GM18508 (cell line): ENCODE results near the gene ABI3BP.
A peak's percentile ranks its signal among the peaks of the same experiment; 100 is the strongest.

Experiments used
- ATAC-seq: cut with Tn5 transposase; IDR thresholded peaks from one replicate; pipeline ENCODE4 v1.9.1; 2021; ENCODE audit warnings: moderate number of reproducible peaks; ENCODE audit not compliant: insufficient read depth, unreplicated experiment

ABI3BP gene

GRCh38 chr3:100783619-100784018 is 209.6 kb downstream of the ABI3BP start:
- ATAC-seq: no peak

GRCh38 chr3:100782906-100783305 is 210.3 kb downstream of the ABI3BP start:
- ATAC-seq: no peak

GRCh38 chr3:100782348-100782747 is 210.9 kb downstream of the ABI3BP start:
- no peak for ATAC-seq

GRCh38 chr3:100781301-100781700 is 211.9 kb downstream of the ABI3BP start:
- no peak for ATAC-seq

- ATAC-seq: no peak
Measured at GRCh38 chr3:100780071-100780622, 213.1 kb downstream of the ABI3BP start.

- no peak for ATAC-seq
Measured at GRCh38 chr3:100779480-100779879, 213.7 kb downstream of the ABI3BP start.

- no peak for ATAC-seq
Measured at GRCh38 chr3:100777271-100777670, 215.9 kb downstream of the ABI3BP start.

GRCh38 chr3:100776746-100777145 is 216.5 kb downstream of the ABI3BP start:
- ATAC-seq: no peak

GRCh38 chr3:100776097-100776729 is 217.0 kb downstream of the ABI3BP start:
- ATAC-seq: no peak

GRCh38 chr3:100775669-100776068 is 217.6 kb downstream of the ABI3BP start:
- no peak for ATAC-seq

- no peak for ATAC-seq
Measured at GRCh38 chr3:100775226-100775625, 218.0 kb downstream of the ABI3BP start.

- ATAC-seq: no peak
Measured at GRCh38 chr3:100769693-100770092, 223.5 kb downstream of the ABI3BP start.

GRCh38 chr3:100766069-100766468 is 227.2 kb downstream of the ABI3BP start:
- ATAC-seq: no peak

- no peak for ATAC-seq
Measured at GRCh38 chr3:100765437-100765975, 227.7 kb downstream of the ABI3BP start.

- no peak for ATAC-seq
Measured at GRCh38 chr3:100761951-100762350, 231.3 kb downstream of the ABI3BP start.

GRCh38 chr3:100761211-100761942 is 231.8 kb downstream of the ABI3BP start:
- ATAC-seq: peak; percentile 56

GRCh38 chr3:100760377-100760776 is 232.8 kb downstream of the ABI3BP start:
- no peak for ATAC-seq

GRCh38 chr3:100759950-100760349 is 233.3 kb downstream of the ABI3BP start:
- ATAC-seq: no peak

GRCh38 chr3:100759159-100759558 is 234.1 kb downstream of the ABI3BP start:
- ATAC-seq: no peak

- ATAC-seq: no peak
Measured at GRCh38 chr3:100756441-100756840, 236.8 kb downstream of the ABI3BP start.

GRCh38 chr3:100754563-100755334 is 238.5 kb downstream of the ABI3BP start:
- ATAC-seq: no peak
